Heart right ventricle (tissue), 16 donors: ENCODE results near the gene MED13. TPM values are rescaled to one million over a fixed set of nuclear protein-coding genes. Genes with fewer than 3 reads are reported as not detected.

Source experiments
- ATAC-seq, 8 donors: fragments of 200-7000 bp; cut with Tn5 transposase; one replicate each; pipeline ENCODE4 v1.9.1; 2020; ENCODE audit warnings: mild to moderate bottlenecking in 8 of 8, moderate library complexity in 8 of 8, moderate number of reproducible peaks in 1 of 8
- DNase-seq, 2 donors: peaks; one replicate each; pipeline ENCODE4 v3.0.0-alpha.2; 2020
- H3K27ac ChIP-seq, 10 donors: fragments of 200-600 bp; sonication (generic) in 2 of 10; one replicate each; pipeline versions ENCODE4 v1.5.0 to v1.8.0; 2020 to 2022; ENCODE audit warnings: mild to moderate bottlenecking in 3 of 10
- H3K27me3 ChIP-seq, 7 donors: fragments of 200-600 bp; one replicate each; pipeline ENCODE4 v1.8.0; 2021 to 2022; ENCODE audit warnings: mild to moderate bottlenecking in 2 of 7
- H3K36me3 ChIP-seq, 9 donors: fragments of 200-600 bp; sonication (generic) in 1 of 9; one replicate each; pipeline versions ENCODE4 v1.5.0 to v1.8.0; 2020 to 2022; ENCODE audit warnings: mild to moderate bottlenecking in 2 of 9
- H3K4me1 ChIP-seq, 9 donors: fragments of 200-600 bp; sonication (generic) in 1 of 9; one replicate each; pipeline versions ENCODE4 v1.5.0 to v1.8.0; 2020 to 2022; ENCODE audit warnings: mild to moderate bottlenecking in 4 of 9
- H3K4me3 ChIP-seq, 10 donors: fragments of 200-600 bp; sonication (generic) in 2 of 10; one replicate each; pipeline versions ENCODE4 v1.5.0 to v1.8.0; 2020 to 2022; ENCODE audit warnings: mild to moderate bottlenecking in 7 of 10, moderate library complexity in 2 of 10
- H3K9me3 ChIP-seq, 11 donors: fragments of 200-600 bp in 10 of 11; sonication (generic) in 2 of 11; one replicate each; pipeline versions ENCODE4 v1.5.0 to v1.8.0; 2013 to 2022; ENCODE audit warnings: mild to moderate bottlenecking in 2 of 11, control low read depth in 1 of 11, moderate library complexity in 1 of 11
- WGBS, 2 donors: extraction: QIAGEN DNeasy Blood & Tissue Kit; methylation state at CpG; one replicate each; pipeline ENCODE4 v1.1.7; 2013; ENCODE audit warnings: inconsistent platforms in 1 of 2; 5-methylcytosine and 5-hydroxymethylcytosine counted together
- intact Hi-C, 10 donors: fragments of 100-400 bp; cut with DNase I; formaldehyde crosslinking; loops; one replicate each; pipeline versions ENCODE4 v1.11.1 to v1.14.2; 2022
- polyA plus RNA-seq, 2 donors: library from polyadenylated mRNA; stranded (reverse); fragments of 200-250 nt; gene quantifications; one replicate each; pipeline ENCODE4 v1.2.3, GENCODE V29; 2013
- total RNA-seq, 10 donors: library from RNA; stranded (reverse); fragmentation: NEBNext Ultra II Directional in 3 of 10; extraction: Animal tissue kit (Norgen Biotek cat#: 25700) in 3 of 10; gene quantifications; one replicate each; pipeline versions ENCODE4 v1.2.1 to v1.2.4, GENCODE V29; 2021 to 2023
- TF ChIP-seq, protein P1 (sequence below), 9 donors: fragments of 200-600 bp; sonication (generic) in 2 of 9; IDR thresholded peaks; one replicate each; pipeline versions ENCODE4 v1.5.0 to v1.8.0; 2021 to 2022; ENCODE audit warnings: antibody characterized with exemption in 9 of 9, mild to moderate bottlenecking in 5 of 9, moderate library complexity in 1 of 9
- donor health status: Arrhythmogenic right ventricular cardiomyopathy.
- donor health status: ischemic (EF 13 %, LVEDD 7.1; RV severe dilation, severe dysfunction).
- donor health status: healthy with polysubstance abuse.
- donor health status: DM: no; HTN: yes; CAD: no.
- donor health status: DM: no; HTN: no; CAD: no.
- donor health status: ischemic (EF 25% LVEDD 6.9; RV normal size, moderate dysfunction).
- donor health status: ischemic (EF 25% LVEDD 5.7; RV mildly dilated, moderate dysfunction).
- donor health status: healthy.
- donor health status: DM: yes; HTN: yes; CAD: no.
- donor health status: Ischemic cardiomyopathy.
- donor health status: ischemic (EF 35%, LVEDD 5.7; RV mildly dilated, moderate dysfunction).
- donor health status: nonischemic (EF 11% LVEDD 7.7; RV severe dilation, severe dysfunction).
- donor health status: DM: yes; HTN: yes; CAD: no.
- donor health status: PGD.
- donor health status: ischemic (EF 29% LVEDD 5.4; RV normal size, mild dysfunction).
- donor health status: nonischemic (EF 23%, LVEDD 6.1; RV moderate dilation, normal function).

The MED13 gene
- total and polyA plus RNA-seq, 12 donors: 4.1 to 51.6 (median 35.7) TPM

DNA sequence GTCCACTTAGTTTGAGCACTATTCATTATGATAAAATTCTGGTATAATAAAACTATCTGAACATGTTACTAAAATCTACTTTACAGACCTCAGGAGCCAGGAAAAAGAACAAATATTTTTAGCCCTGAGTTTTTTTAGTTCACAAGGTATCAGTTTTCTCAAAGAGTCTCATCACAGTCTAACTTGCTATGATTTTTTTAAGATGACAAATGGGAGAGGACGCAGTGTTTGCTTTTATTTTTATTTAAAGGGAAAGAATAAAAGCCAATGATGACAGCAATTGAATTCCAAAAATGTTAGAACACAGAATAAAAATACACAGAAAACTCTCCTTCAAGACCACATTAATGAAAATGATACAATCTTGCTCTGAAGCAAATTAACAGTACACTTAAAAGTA lies 7.4 kb downstream of the MED13 start:
- H3K9me3 ChIP-seq: no peaks in the 10 kb centered on the region
- TF ChIP-seq, protein P1, sequence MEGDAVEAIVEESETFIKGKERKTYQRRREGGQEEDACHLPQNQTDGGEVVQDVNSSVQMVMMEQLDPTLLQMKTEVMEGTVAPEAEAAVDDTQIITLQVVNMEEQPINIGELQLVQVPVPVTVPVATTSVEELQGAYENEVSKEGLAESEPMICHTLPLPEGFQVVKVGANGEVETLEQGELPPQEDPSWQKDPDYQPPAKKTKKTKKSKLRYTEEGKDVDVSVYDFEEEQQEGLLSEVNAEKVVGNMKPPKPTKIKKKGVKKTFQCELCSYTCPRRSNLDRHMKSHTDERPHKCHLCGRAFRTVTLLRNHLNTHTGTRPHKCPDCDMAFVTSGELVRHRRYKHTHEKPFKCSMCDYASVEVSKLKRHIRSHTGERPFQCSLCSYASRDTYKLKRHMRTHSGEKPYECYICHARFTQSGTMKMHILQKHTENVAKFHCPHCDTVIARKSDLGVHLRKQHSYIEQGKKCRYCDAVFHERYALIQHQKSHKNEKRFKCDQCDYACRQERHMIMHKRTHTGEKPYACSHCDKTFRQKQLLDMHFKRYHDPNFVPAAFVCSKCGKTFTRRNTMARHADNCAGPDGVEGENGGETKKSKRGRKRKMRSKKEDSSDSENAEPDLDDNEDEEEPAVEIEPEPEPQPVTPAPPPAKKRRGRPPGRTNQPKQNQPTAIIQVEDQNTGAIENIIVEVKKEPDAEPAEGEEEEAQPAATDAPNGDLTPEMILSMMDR (IDR thresholded peaks at IDR 0.05): no peak
- no peak overlapping the region for H3K4me3 ChIP-seq
- ATAC-seq (no peak), DNase-seq (no peak)
- peaks cover 0 to 93% (median 3%) of the 10 kb centered on the region in 9 donors for H3K36me3 ChIP-seq
- no peak overlapping the region for H3K27ac ChIP-seq
- H3K4me1 ChIP-seq: peaks cover 3 to 96% (median 72%) of the 10 kb centered on the region in 9 donors
- H3K27me3 ChIP-seq: no peaks in the 10 kb centered on the region
- 41% methylated on average over 1 of the region's 1 CpG for WGBS, 2 donors
- intact Hi-C loops: loop anchor here in 1 of 10 donors (5.0 kb wide), 1 partner anchor 60 kb away; no protein-coding TSS in a partner anchor

DNA sequence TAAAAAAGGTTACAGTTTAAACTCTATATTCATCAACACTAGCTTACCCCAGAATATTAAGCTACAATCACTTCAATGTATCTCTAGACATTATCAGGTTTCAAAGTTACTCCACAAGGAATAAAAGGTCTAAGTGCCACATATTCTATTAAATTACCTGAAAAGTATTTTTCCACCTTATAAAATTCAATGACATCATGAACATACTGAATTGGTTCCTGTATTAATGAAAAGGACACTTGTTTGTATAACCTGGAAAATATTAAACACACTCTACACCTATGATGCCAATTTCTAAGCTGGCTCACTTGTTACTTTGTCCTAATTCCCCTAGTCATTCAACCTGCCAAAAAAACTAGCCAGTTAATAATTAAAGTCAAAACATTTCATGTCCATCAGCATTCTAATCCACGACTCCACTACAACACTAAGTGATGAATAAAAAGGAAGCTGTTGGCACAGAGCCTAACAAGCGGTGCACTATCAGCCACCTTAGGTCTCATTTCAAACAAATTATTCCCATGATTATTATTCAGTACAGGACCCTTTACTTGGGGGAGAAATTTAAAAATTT lies 12.2 kb downstream of the MED13 start:
- no peak overlapping the region for H3K4me3 ChIP-seq
- TF ChIP-seq, protein P1 (IDR thresholded peaks at IDR 0.05): no peak
- intact Hi-C loops: no loop called here
- WGBS, 2 donors: 28 to 36% methylated on average over 2 of the region's 2 CpGs
- no peak for ATAC-seq
- H3K27ac ChIP-seq: no peak overlapping the region
- DNase-seq: no peak
- no peaks in the 10 kb centered on the region for H3K27me3 ChIP-seq
- H3K36me3 ChIP-seq: peaks cover 0 to 98% (median 17%) of the 10 kb centered on the region in 9 donors
- no peaks in the 10 kb centered on the region for H3K9me3 ChIP-seq
- peaks cover 3 to 55% (median 31%) of the 10 kb centered on the region in 9 donors for H3K4me1 ChIP-seq

DNA sequence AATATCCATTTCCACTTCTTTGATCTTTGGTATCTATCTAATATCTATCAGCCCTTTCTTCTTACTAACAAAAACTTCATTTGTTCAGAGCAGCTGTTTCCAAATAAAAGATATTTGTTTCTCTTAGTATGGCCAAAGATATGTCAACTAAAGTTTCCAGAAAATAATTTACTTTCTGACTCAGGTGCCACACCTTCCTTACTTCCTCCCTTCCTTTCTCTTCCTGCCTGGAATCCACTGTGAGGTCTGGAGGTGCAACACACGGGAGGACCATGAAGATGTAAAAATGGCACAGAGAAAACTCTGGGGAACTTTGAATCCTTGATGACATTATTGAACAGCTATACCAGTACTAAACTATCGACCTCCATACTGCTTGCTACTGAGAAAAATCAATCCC lies 14.0 kb downstream of the MED13 start:
- no peak for ATAC-seq
- no peak for DNase-seq
- H3K27me3 ChIP-seq: no peaks in the 10 kb centered on the region
- no peak overlapping the region for H3K4me3 ChIP-seq
- H3K9me3 ChIP-seq: no peaks in the 10 kb centered on the region
- intact Hi-C loops: no loop called here
- no peak overlapping the region for H3K27ac ChIP-seq
- TF ChIP-seq, protein P1 (IDR thresholded peaks at IDR 0.05): no peak
- H3K4me1 ChIP-seq: peaks cover 0 to 43% (median 20%) of the 10 kb centered on the region in 9 donors
- 80% methylated on average over 2 of the region's 2 CpGs for WGBS, 2 donors
- H3K36me3 ChIP-seq: peaks cover 0 to 98% (median 17%) of the 10 kb centered on the region in 9 donors

DNA sequence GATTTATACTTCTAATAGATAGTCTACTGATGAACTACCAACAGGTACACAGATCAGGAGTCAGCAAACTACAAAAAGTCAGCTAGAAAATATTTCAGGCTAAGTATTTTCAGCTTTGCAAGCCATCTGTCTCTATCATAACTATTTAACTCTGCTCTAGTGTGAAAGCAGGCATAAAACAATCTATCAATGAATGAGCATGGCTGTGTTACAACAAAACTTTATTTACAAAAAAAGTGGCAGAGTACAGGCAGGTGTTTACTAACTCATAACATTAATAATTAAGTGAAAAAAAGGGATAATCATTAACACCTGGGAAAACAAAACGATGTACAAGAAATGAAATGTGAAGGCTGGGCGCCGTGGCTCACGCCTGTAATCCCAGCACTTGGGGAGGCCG lies 15.8 kb downstream of the MED13 start:
- peaks cover 0 to 97% (median 21%) of the 10 kb centered on the region in 9 donors for H3K36me3 ChIP-seq
- H3K4me3 ChIP-seq: no peak overlapping the region
- WGBS, 2 donors: 97 to 99% methylated on average over 5 of the region's 5 CpGs
- H3K27me3 ChIP-seq: no peaks in the 10 kb centered on the region
- DNase-seq (no peak), ATAC-seq (no peak)
- no peaks in the 10 kb centered on the region for H3K9me3 ChIP-seq
- H3K4me1 ChIP-seq: peaks cover 0 to 47% (median 21%) of the 10 kb centered on the region in 9 donors
- TF ChIP-seq, protein P1 (IDR thresholded peaks at IDR 0.05): no peak
- no peak overlapping the region for H3K27ac ChIP-seq
- intact Hi-C loops: no loop called here
